Smooth muscle cell (in vitro differentiated cells): ENCODE data around the gene NAB1. TPM values are rescaled to one million over a fixed set of nuclear protein-coding genes. Genes with fewer than 3 reads are reported as not detected.
"Not testable (repeated sequence)": the region's sequence is repeated elsewhere in the genome, so short reads cannot be mapped to it uniquely, and the experiment has no call there.

Experiments
- DNase-seq: peaks from one replicate; lab custom pipeline; 2025; ENCODE audit not compliant: unreplicated experiment; lab: John Stamatoyannopoulos, UW
- H2AFZ ChIP-seq: fragments of 200-600 bp; sonication (generic); 2 replicates; pipeline ENCODE4 v1.6.0; 2016; ENCODE audit warnings: antibody characterized with exemption, low read depth, mild to moderate bottlenecking
- H3F3A ChIP-seq: fragments of 200-600 bp; sonication (generic); 2 replicates; pipeline ENCODE4 v1.6.0; 2017; ENCODE audit warnings: antibody characterized with exemption, low read depth
- H3K27ac ChIP-seq: fragments of 200-600 bp; sonication (generic); 2 replicates; pipeline ENCODE4 v1.5.1; 2016; ENCODE audit warnings: low read depth, mild to moderate bottlenecking
- H3K27me3 ChIP-seq: fragments of 200-600 bp; sonication (generic); 2 replicates; pipeline ENCODE4 v1.6.1; 2016; ENCODE audit warnings: low read depth, mild to moderate bottlenecking
- H3K36me3 ChIP-seq: fragments of 200-600 bp; sonication (generic); 2 replicates; pipeline ENCODE4 v1.5.1; 2016; ENCODE audit warnings: low read depth
- H3K4me1 ChIP-seq: fragments of 200-600 bp; sonication (generic); 2 replicates; pipeline ENCODE4 v1.5.1; 2016; ENCODE audit warnings: low read depth
- H3K4me2 ChIP-seq: fragments of 200-600 bp; sonication (generic); 2 replicates; pipeline ENCODE4 v1.6.0; 2016; ENCODE audit warnings: mild to moderate bottlenecking
- H3K4me3 ChIP-seq: fragments of 200-600 bp; sonication (generic); 2 replicates; pipeline ENCODE4 v1.5.1; 2016; ENCODE audit warnings: mild to moderate bottlenecking
- H3K79me2 ChIP-seq: fragments of 200-600 bp; sonication (generic); 2 replicates; pipeline ENCODE4 v1.6.0; 2016; ENCODE audit warnings: low read depth, mild to moderate bottlenecking
- H3K9ac ChIP-seq: fragments of 200-600 bp; sonication (generic); 2 replicates; pipeline ENCODE4 v1.6.0; 2016; ENCODE audit warnings: low read depth
- H3K9me3 ChIP-seq: fragments of 200-600 bp; sonication (generic); replicated peaks from 2 replicates; pipeline ENCODE4 v1.5.1; 2016; ENCODE audit warnings: low read depth
- H4K20me1 ChIP-seq: fragments of 200-600 bp; sonication (generic); 2 replicates; pipeline ENCODE4 v1.6.0; 2016; ENCODE audit warnings: low read depth
- WGBS: methylation state at CpG from one replicate; pipeline ENCODE4 v1.1.7; 2016; ENCODE audit warnings: low lambda C conversion rate; 5-methylcytosine and 5-hydroxymethylcytosine counted together
- polyA plus RNA-seq: library from polyadenylated mRNA; unstranded; fragments of >200 nt; fragmentation: Nextera tagmentation; extraction: Ambion mirVana; gene quantifications from 2 replicates; pipeline ENCODE4 v1.2.1, GENCODE V29; 2016
- total RNA-seq: library from RNA; depleted of rRNA; stranded (reverse); fragments of >200 nt; gene quantifications from 2 replicates; pipeline ENCODE4 v1.2.3, GENCODE V29; 2014
- TF ChIP-seq, protein P1 (sequence below): fragments of 200-600 bp; sonication (generic); IDR thresholded peaks from 2 replicates; pipeline ENCODE4 v1.5.1; 2017; ENCODE audit warnings: borderline replicate concordance, mild to moderate bottlenecking, antibody characterized with exemption; ENCODE audit not compliant: insufficient read depth, poor library complexity, severe bottlenecking

The NAB1 gene
- total and polyA plus RNA-seq, 2 experiments from 2014 or later, result 4.4 to 31.4 TPM

DNA sequence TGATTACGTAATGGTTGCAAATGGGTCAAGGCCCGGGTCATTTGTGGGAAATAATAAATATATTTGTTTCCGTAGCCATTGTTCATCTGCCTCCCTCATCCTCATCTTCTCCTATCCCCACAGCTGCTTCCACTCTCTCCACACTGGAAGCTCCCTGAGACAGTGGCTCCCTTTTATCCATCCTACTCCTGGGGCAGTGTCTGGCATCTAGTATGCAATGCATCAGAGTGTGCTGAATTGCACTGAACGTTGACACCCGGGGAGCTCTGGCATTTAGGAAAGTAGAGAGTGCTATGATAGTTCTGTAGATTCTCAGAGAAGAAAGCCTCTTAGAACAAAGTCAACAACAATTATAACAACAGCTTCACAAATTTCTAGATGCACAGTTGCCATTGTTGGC lies 45.5 kb upstream of the NAB1 start:
- Histone ChIP-seq H3K9me3 (no peaks in the 10 kb centered on the region), H3K4me2 (no peak overlapping the region), H3K9ac (no peak overlapping the region), H3F3A (no peaks in the 10 kb centered on the region), H3K27ac (no peak overlapping the region), H3K79me2 (no peaks in the 10 kb centered on the region), H2AFZ (no peak overlapping the region), H4K20me1 (no peaks in the 10 kb centered on the region), H3K27me3 (no peaks in the 10 kb centered on the region), H3K4me3 (no peak overlapping the region), H3K36me3 (no peaks in the 10 kb centered on the region), H3K4me1 (peaks cover 3% of the 10 kb centered on the region)
- WGBS, result 96% methylated on average over 5 of the region's 5 CpGs
- TF ChIP-seq, protein P1, sequence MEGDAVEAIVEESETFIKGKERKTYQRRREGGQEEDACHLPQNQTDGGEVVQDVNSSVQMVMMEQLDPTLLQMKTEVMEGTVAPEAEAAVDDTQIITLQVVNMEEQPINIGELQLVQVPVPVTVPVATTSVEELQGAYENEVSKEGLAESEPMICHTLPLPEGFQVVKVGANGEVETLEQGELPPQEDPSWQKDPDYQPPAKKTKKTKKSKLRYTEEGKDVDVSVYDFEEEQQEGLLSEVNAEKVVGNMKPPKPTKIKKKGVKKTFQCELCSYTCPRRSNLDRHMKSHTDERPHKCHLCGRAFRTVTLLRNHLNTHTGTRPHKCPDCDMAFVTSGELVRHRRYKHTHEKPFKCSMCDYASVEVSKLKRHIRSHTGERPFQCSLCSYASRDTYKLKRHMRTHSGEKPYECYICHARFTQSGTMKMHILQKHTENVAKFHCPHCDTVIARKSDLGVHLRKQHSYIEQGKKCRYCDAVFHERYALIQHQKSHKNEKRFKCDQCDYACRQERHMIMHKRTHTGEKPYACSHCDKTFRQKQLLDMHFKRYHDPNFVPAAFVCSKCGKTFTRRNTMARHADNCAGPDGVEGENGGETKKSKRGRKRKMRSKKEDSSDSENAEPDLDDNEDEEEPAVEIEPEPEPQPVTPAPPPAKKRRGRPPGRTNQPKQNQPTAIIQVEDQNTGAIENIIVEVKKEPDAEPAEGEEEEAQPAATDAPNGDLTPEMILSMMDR, result no peak
- DNase-seq, result no peak

DNA sequence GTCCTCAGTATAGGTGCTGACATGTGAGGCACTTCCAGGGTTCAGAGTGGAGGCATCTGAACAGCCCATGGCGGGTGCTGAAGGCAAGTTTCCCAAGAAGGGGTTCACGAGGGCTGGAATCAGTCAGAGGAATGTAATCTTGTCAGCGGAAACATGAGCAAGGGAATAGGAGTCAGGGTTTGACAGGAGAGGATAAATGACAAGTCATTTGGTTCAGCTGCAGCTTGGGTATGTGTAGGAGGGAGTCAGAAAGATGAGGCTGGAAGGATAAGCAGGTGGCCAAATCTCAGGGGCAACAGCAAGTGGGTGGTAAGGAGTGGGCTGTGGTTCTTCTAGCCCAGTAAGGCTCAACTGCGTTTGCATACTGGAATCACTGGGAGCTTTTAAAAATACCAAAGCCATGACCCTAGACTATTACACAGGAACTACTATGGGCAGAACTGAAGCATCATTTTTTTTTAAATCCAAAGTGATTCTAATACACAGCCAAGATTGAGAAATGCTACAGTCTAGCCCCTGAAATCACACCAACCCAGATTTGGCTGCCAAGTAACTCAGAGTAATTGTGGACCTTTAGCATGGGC lies 41.8 kb upstream of the NAB1 start:
- Histone ChIP-seq H3K4me3 (no peak overlapping the region), H3K27me3 (no peaks in the 10 kb centered on the region), H2AFZ (no peak overlapping the region), H3K4me1 (peaks cover 3% of the 10 kb centered on the region), H3K27ac (no peak overlapping the region), H3K79me2 (no peaks in the 10 kb centered on the region), H3F3A (no peaks in the 10 kb centered on the region), H3K9ac (no peak overlapping the region), H3K4me2 (peak overlapping the region; percentile 31), H3K36me3 (no peaks in the 10 kb centered on the region), H3K9me3 (no peaks in the 10 kb centered on the region), H4K20me1 (no peaks in the 10 kb centered on the region)
- 38% methylated on average over 4 of the region's 4 CpGs for WGBS
- TF ChIP-seq, protein P1, result no peak
- DNase-seq, result no peak

DNA sequence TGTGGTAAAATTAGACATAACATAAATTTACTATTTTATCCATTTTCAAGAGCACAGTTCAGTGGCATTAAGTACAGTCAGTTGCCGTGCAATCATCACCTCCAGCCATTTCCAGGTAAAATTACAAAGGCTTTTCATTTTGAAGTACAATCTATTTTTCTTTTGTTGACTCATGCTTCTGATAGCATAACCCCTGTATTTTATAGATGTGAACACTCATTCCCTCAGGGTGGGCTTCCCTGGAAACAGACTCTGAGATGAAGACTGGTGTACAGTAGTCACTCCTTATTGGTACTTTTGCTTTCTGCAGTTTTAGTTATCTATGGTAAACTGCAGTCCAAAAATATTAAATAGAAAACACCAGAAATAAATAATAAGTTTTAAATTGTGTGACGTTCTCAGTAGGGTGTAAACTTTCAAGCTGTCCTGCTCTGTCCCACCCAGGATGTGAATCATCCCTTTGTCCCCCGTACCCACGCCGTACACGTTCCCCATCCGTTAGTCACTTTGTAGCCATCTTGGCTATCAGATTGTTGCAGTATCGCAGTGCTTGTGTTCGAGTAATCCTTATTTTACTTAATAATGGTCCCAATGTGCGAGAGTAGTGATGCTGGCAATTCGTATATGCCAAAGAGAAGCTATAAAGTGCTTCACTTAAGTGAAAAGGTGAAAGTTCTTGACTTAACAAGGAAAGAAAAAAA lies 41.1 kb upstream of the NAB1 start:
- TF ChIP-seq, protein P1, result no peak
- H3K36me3 ChIP-seq, result no peaks in the 10 kb centered on the region
- no peaks in the 10 kb centered on the region for H3K79me2 ChIP-seq
- no peaks in the 10 kb centered on the region for H4K20me1 ChIP-seq
- WGBS, result 70% methylated on average over 11 of the region's 11 CpGs
- H3K9me3 ChIP-seq, result no peaks in the 10 kb centered on the region
- no peaks in the 10 kb centered on the region for H3K27me3 ChIP-seq
- H2AFZ ChIP-seq, result no peak overlapping the region
- no peak overlapping the region for H3K27ac ChIP-seq
- no peak for DNase-seq
- no peak overlapping the region for H3K9ac ChIP-seq
- peaks cover 3% of the 10 kb centered on the region for H3K4me1 ChIP-seq
- peak overlapping the region; percentile 31 for H3K4me2 ChIP-seq
- no peak overlapping the region for H3K4me3 ChIP-seq
- H3F3A ChIP-seq, result no peaks in the 10 kb centered on the region

DNA sequence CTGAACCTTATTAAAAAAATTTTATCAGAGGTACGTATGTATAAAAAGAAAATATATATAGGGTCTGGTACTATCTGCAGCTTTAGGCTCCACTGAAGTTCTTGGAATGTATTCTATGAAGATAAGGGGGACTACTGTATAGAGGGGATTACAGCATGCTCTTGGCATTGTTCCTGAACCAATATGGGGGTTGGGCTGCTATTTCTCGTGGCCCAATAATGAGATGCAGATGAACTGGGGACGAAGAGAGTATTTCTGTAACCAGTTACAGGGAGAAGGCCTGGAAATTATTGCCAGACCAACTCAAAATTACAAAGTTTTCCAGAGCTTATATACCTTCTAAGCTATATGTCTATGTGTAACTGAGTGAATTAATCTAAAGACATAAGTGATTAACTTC lies 40.0 kb upstream of the NAB1 start:
- not testable (repeated sequence) for DNase-seq, H3K4me3 ChIP-seq, H3K9ac ChIP-seq, H3K9me3 ChIP-seq, H3K27ac ChIP-seq, H3K36me3 ChIP-seq, H3K4me1 ChIP-seq, H3K4me2 ChIP-seq, H4K20me1 ChIP-seq, H3K79me2 ChIP-seq, H3K27me3 ChIP-seq, H3F3A ChIP-seq, H2AFZ ChIP-seq
- 69% methylated on average over 3 of the region's 3 CpGs for WGBS

DNA sequence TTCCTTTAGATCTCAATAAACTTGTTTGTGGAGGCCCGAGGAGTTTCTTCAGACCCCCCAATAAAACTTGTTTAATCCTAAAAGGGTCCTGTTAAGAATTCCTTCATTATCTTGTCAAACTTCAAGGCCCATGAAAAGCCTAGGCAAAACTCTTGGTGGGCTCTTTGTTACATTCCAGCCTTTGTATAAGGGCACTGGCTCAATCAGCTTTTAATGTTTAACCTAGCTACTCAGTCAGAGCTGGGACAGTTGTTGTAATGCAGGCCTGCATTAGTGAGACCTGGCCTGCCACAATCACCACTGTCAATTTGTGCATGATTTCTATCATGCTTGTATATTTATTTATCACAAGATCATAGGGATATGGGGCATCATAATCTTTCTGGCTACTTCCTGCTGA lies 39.5 kb upstream of the NAB1 start:
- H3K79me2 ChIP-seq, H3K9ac ChIP-seq, H3K27me3 ChIP-seq, H3K4me3 ChIP-seq, H4K20me1 ChIP-seq, H3K4me2 ChIP-seq, H3K27ac ChIP-seq, H3K9me3 ChIP-seq, DNase-seq, H3F3A ChIP-seq, H3K36me3 ChIP-seq, H2AFZ ChIP-seq, H3K4me1 ChIP-seq: not testable (repeated sequence)
- 68% methylated on average over 1 of the region's 1 CpG for WGBS

DNA sequence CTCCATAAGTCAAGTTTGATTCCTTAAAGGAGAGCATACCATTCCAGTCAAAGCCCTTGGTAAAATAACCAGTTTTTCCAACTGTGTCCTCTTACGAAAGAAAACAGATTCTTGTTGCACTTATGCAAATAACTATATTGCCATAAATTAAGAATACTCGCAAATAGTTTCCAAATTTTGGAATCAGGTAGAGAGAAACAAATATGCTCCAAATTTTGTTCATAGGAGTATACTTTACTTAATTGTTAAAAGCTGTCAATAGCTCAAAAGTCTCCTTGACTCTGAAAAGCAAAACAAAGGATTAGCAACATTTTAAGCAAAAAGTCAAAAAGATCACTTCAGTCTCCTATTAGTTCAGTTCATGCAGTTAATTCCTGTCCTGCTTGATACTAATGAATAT lies 38.4 kb upstream of the NAB1 start:
- not testable (repeated sequence) for H4K20me1 ChIP-seq, H3K9ac ChIP-seq

More for the DNA sequence above, 38.4 kb upstream of the NAB1 start:
- 86% methylated on average over 2 of the region's 2 CpGs for WGBS
- not testable (repeated sequence) for DNase-seq, H3K36me3 ChIP-seq, H3K79me2 ChIP-seq, H3K4me1 ChIP-seq, H3K27me3 ChIP-seq, H3K4me3 ChIP-seq, H2AFZ ChIP-seq, H3K4me2 ChIP-seq, H3F3A ChIP-seq, H3K9me3 ChIP-seq, H3K27ac ChIP-seq
